AG09309 (cell line): ENCODE results near the gene SOX18.

Source experiments
- DNase-seq: peaks from one replicate; pipeline ENCODE4 v3.0.0-alpha.2; 2010; ENCODE audit warnings: low read depth
- H3K4me3 ChIP-seq: 2 replicates; pipeline ENCODE4 v1.5.1; 2011; ENCODE audit warnings: mild to moderate bottlenecking, low read depth, low read length, moderate library complexity; ENCODE audit not compliant: control insufficient read depth
- TF ChIP-seq, protein P1 (sequence below): IDR thresholded peaks from 2 replicates; pipeline ENCODE4 v1.5.1; 2011; ENCODE audit warnings: mild to moderate bottlenecking, low read depth, low read length, inconsistent platforms; ENCODE audit not compliant: insufficient read depth, control insufficient read depth; ENCODE audit errors: missing control alignments

The SOX18 gene

DNA sequence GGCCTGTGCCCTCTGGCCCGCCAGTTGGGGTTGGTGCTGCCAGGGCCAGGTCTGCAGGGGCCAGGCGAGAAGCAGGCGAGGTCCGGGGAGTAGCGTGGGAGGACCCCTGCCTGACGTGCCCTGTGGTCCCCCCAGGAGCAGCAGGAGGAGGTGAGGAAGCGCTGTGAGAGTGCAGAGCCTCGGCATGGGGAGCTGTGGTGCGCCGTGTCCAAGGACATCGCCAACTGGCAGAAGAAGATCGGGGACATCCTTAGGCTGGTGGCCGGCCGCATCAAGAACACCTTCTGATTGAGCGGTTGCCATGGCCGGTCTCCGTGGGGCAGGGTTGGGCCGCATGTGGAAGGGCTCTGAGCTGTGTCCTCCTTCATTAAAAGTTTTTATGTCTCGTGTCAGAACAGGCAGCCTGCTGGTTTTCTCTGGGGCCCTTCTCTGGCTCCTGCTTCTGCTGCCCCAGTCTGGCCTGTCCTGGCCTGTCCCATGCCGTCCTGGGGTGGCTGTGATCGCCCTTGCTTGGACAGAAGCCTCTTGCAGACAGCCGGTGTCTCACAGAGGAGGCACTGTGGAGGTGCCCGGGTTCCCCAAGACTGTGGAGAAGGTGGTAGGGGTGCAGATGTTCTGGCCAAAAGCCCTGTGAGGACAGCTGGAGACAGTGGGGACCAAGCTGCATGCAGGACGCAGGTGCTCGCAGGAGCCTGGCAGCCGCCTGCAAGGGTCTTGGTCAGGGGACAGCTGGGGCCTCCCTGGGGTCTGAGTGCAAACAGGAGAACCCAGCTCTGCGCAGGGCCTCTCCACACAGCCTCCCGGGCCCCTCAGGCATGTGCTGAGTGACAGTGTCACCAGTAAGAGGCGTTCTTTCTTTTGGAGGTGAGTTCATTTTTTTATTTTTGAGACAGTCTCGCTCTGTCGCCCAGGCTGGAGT lies 16.5 kb downstream of the SOX18 start:
- no peak overlapping the region for H3K4me3 ChIP-seq
- DNase-seq: no peak
- TF ChIP-seq, protein P1, sequence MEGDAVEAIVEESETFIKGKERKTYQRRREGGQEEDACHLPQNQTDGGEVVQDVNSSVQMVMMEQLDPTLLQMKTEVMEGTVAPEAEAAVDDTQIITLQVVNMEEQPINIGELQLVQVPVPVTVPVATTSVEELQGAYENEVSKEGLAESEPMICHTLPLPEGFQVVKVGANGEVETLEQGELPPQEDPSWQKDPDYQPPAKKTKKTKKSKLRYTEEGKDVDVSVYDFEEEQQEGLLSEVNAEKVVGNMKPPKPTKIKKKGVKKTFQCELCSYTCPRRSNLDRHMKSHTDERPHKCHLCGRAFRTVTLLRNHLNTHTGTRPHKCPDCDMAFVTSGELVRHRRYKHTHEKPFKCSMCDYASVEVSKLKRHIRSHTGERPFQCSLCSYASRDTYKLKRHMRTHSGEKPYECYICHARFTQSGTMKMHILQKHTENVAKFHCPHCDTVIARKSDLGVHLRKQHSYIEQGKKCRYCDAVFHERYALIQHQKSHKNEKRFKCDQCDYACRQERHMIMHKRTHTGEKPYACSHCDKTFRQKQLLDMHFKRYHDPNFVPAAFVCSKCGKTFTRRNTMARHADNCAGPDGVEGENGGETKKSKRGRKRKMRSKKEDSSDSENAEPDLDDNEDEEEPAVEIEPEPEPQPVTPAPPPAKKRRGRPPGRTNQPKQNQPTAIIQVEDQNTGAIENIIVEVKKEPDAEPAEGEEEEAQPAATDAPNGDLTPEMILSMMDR: no peak

GRCh38 chr20:64031822-64032314 lies 17.6 kb downstream of the SOX18 start:
- DNase-seq: no peak
- no peak overlapping the region for H3K4me3 ChIP-seq
- TF ChIP-seq, protein P1: no peak

- DNase-seq: no peak
- H3K4me3 ChIP-seq: no peak overlapping the region
- TF ChIP-seq, protein P1: no peak
These were observed 18.9 kb downstream of the SOX18 start for GRCh38 chr20:64030371-64031134.

- TF ChIP-seq, protein P1: no peak
- H3K4me3 ChIP-seq: no peak overlapping the region
- DNase-seq: no peak
These were observed 19.9 kb downstream of the SOX18 start for GRCh38 chr20:64029293-64030117.

DNA sequence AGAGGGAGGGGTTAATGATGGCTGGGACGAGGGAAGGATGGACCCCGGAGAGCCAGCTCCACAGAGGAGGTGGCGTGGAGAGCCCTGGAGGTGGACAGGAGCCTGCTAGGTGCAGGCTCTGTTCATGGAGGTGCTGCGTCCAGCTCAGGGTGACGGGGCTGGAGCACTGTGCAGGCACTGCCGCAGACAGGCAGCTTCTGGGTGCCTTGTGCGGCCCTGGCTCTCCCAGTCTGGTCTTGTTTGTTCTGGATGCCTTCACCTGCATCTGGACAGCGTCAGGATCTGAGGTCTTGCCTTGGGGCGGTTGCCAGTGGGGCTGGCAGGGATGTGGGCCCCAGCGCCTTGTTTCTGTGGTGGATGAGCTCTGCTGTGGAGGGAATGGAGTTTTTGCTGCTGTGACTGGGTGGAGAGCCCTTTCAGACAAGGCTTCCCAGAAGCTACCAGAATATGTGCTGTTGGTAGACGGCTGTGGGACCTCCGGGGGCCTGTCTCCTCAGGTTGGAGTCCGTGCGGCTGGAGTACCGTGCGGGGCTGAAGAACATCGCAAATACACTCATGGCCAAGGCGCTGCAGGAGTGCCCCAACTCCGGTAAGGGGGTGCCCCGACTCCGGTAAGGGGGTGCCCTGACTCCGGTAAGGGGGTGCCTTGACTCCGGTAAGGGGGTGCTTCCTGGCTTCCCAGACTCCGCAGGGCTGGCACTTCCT lies 21.3 kb downstream of the SOX18 start:
- TF ChIP-seq, protein P1: no peak
- DNase-seq: no peak
- no peak overlapping the region for H3K4me3 ChIP-seq
